GM13976 (cell line): ENCODE data around the gene C17orf50.

Experiments
- DNase-seq: peaks from one replicate; pipeline ENCODE4 v3.0.0; 2012; ENCODE audit warnings: low spot score
- CTCF ChIP-seq: IDR thresholded peaks from 2 replicates; pipeline ENCODE4 v1.5.1; 2012; ENCODE audit warnings: borderline replicate concordance, mild to moderate bottlenecking; ENCODE audit not compliant: insufficient read depth; ENCODE audit errors: extremely low read depth, missing control alignments, control extremely low read depth
- in situ Hi-C: fragments of 300-500 bp; cut with MboI; formaldehyde crosslinking; loops from one replicate; pipeline ENCODE4 v1.12.0; 2022; ENCODE audit warnings: low sequenced_read_pairs, mixed read lengths, inconsistent platforms; ENCODE audit not compliant: unreplicated experiment

Gene C17orf50

DNA sequence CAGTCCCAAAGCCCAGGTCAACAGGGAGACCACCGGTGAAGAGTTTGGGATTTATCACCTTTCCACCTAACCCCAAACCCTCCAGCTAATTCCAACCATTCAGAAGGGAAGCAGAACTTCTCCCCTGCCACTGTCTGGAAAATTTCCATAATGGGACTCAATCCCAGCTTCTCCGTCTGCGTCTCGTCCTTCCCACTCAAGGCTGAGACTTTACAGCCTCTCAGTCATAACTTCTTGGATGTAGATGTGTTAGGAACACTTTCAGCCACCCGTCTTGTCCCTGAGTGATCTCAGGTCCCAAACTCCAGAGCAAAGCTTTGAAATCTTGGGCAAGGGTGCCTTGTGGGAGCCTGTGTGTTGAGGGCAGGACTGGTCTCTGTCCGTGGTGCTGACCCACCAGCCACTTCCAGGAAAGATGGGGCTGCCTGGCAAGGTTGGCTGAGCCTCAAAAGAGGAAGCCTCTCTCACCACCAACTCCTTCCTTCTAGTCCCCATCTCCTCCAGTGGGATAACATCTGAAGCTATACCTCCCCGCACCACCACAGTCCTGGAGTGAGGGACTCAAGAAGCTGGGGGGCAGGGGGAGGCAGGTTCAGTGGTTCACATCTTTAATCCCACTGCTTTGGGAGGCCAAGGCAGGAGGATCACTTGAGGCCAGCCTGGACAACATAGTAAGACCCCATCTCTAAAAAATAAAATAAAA lies 16.9 kb upstream of the C17orf50 start:
- TF ChIP-seq CTCF: no peak
- DNase-seq: no peak
- in situ Hi-C loops: loop anchor here (5.0 to 25.0 kb wide), 3 partner anchors 121 to 581 kb away; no protein-coding TSS in a partner anchor

GRCh38 chr17:35744830-35745229 lies 15.9 kb upstream of the C17orf50 start:
- DNase-seq: no peak
- in situ Hi-C loops: loop anchor here (5.0 to 25.0 kb wide), 3 partner anchors 123 to 583 kb away; no protein-coding TSS in a partner anchor
- TF ChIP-seq CTCF: no peak

DNA sequence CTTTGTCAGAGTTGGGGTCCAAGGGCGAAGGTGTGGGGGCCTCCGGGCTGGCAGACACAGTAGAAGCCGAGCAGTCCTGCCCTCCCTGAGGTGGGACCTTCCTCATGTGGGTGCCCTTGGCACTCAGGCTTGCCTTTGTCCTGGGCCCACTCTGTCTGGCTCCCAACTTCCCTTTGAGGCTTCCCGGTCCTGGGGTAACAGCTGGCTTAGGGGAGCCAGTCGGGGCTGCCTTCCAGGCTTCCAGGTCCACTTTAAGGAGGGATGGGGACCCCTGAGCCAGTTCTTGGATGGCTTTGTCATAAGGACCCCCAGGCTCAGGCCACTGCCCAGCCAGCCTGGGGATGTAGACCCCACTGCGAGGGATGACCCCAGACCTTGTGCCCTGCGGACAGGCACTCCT lies 15.4 kb upstream of the C17orf50 start:
- TF ChIP-seq CTCF: no peak
- in situ Hi-C loops: loop anchor here (25.0 kb wide), 2 partner anchors 433 to 583 kb away; no protein-coding TSS in a partner anchor
- no peak for DNase-seq

DNA sequence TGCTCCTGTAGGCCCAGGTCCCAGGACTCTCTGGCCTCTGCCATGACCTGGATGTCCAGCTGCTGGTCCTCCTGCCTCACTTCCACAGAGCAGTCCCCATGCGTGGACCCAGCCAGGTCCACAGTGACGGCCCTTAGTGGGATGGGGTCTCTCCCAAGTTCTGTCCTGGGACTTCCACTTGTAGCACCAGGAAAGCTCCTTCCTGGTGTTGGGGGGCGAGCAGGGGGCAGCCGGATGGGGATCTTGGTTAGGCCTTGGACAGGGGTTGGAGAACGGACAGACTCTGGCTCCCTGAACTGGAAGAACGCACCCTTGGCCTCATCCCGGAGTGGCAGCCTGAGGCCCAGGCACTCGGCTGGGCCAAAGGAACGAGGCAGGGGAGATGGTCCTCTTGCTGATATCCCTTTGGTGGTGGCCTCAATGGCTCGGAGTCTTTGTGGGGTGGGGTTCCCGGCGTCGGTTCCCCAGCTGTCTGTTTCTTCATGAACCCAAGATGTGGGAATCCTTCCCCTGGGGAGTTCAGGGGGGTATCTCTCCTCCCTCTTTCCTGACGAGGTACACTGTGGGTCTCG lies 14.9 kb upstream of the C17orf50 start:
- no peak for TF ChIP-seq CTCF
- in situ Hi-C loops: loop anchor here (25.0 kb wide), 2 partner anchors 434 to 584 kb away; no protein-coding TSS in a partner anchor
- no peak for DNase-seq

GRCh38 chr17:35747540-35748017 lies 13.1 kb upstream of the C17orf50 start:
- TF ChIP-seq CTCF: peak; percentile 88
- DNase-seq: peak; percentile 90
- in situ Hi-C loops: loop anchor here (25.0 kb wide), 2 partner anchors 435 to 585 kb away; no protein-coding TSS in a partner anchor

DNA sequence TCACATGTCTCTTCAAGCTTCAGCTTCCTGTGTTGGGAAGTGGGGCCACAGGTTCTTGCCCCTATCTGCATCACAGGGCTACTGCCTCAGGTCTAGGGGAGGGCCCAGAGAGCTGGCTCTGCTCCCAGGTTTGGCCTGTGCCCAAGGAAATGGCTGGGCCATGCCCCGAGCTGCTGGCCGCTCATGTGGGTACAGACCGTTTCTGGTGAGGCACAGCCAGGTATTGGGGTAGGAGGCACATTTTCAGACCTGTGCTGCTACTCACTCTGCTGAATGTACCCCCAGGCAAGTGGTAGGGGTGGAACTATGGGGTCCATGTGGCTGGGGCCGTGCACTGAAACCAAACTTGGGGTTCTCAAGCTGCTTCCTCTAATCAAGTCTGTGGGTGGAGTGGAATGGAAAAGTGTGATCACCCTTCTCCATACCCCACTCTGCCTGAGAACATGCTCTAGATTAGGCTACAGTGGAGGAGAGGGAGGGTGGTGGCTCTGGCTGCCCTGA lies 12.3 kb upstream of the C17orf50 start:
- TF ChIP-seq CTCF: no peak
- in situ Hi-C loops: loop anchor here (25.0 kb wide), 2 partner anchors 436 to 586 kb away; no protein-coding TSS in a partner anchor
- no peak for DNase-seq
